Calu3 (cell line): ENCODE measurements around the gene KDF1. TPM values are rescaled to one million over a fixed set of nuclear protein-coding genes. Genes with fewer than 3 reads are reported as not detected.

Experiments
- BruUV-seq: library from RNA; stranded (reverse); fragments of 400-500 nt; replicated peaks from 2 replicates; lab custom pipeline; 2021; lab: Mats Ljungman, UMichigan
- CTCF ChIA-PET: fragments of 300-600 bp; sonication (Branson Sonifier 250); formaldehyde crosslinking; loops from one replicate; lab custom pipeline; 2022; ENCODE audit warnings: antibody characterized with exemption; lab: Charles Lee
- DNase-seq: peaks from one replicate; pipeline ENCODE4 v3.0.0; 2022
- H3K27ac Mint-ChIP-seq: one replicate; pipeline ENCODE4 v1.8.0; 2022; ENCODE audit warnings: mixed read lengths; ENCODE audit not compliant: unreplicated experiment
- H3K27me3 Mint-ChIP-seq: one replicate; pipeline ENCODE4 v1.8.0; 2022; ENCODE audit warnings: mixed read lengths; ENCODE audit not compliant: unreplicated experiment
- H3K36me3 Mint-ChIP-seq: one replicate; pipeline ENCODE4 v1.8.0; 2022; ENCODE audit warnings: mild to moderate bottlenecking, moderate library complexity, mixed read lengths; ENCODE audit not compliant: insufficient read depth, unreplicated experiment
- H3K4me1 Mint-ChIP-seq: one replicate; pipeline ENCODE4 v1.8.0; 2022; ENCODE audit warnings: mild to moderate bottlenecking, low read depth, mixed read lengths; ENCODE audit not compliant: unreplicated experiment
- H3K4me3 Mint-ChIP-seq: one replicate; pipeline ENCODE4 v1.8.0; 2022; ENCODE audit warnings: mild to moderate bottlenecking, low read depth, moderate library complexity, mixed read lengths; ENCODE audit not compliant: unreplicated experiment
- H3K9me3 Mint-ChIP-seq: one replicate; pipeline ENCODE4 v1.8.0; 2022; ENCODE audit warnings: low read depth, mixed read lengths; ENCODE audit not compliant: unreplicated experiment
- CTCF ChIP-seq: fragments of 200-600 bp; IDR thresholded peaks from one replicate; pipeline ENCODE4 v1.8.0; 2022; ENCODE audit warnings: antibody characterized with exemption; ENCODE audit not compliant: unreplicated experiment
- intact Hi-C: fragments of 100-400 bp; cut with micrococcal nuclease; formaldehyde crosslinking; loops from one replicate; pipeline ENCODE4 v1.10.0; 2022; ENCODE audit not compliant: unreplicated experiment
- total RNA-seq: library from RNA; stranded (reverse); gene quantifications from 2 replicates; pipeline ENCODE4 v1.2.3, GENCODE V29; 2022

The KDF1 gene
- total RNA-seq, 1 experiment from 2014 or later, result 18.9 TPM

GRCh38 chr1:26983863-26984262 is 23.6 kb upstream of the KDF1 start:
- Mint-ChIP-seq H3K4me1 (peaks cover 30% of the 10 kb centered on the region), H3K27ac (no peak overlapping the region), H3K4me3 (no peak overlapping the region), H3K9me3 (no peaks in the 10 kb centered on the region), H3K36me3 (no peaks in the 10 kb centered on the region), H3K27me3 (no peaks in the 10 kb centered on the region)
- BruUV-seq, result no TSS peak
- DNase-seq, result no peak
- intact Hi-C loops, result no loop called here
- CTCF ChIA-PET, result no interaction called here
- no peak for TF ChIP-seq CTCF

GRCh38 chr1:26981146-26981846 is 21.0 kb upstream of the KDF1 start:
- CTCF ChIA-PET, result no interaction called here
- intact Hi-C loops, result no loop called here

GRCh38 chr1:26978901-26979300 is 18.6 kb upstream of the KDF1 start:
- CTCF ChIA-PET, result no interaction called here
- TF ChIP-seq CTCF, result no peak
- intact Hi-C loops, result no loop called here
- Mint-ChIP-seq H3K4me3 (no peak overlapping the region), H3K27me3 (no peaks in the 10 kb centered on the region), H3K27ac (no peak overlapping the region), H3K36me3 (no peaks in the 10 kb centered on the region), H3K9me3 (no peaks in the 10 kb centered on the region), H3K4me1 (peaks cover 27% of the 10 kb centered on the region)
- no TSS peak for BruUV-seq
- DNase-seq, result no peak

More at GRCh38 chr1:26981146-26981846, 21.0 kb upstream of the KDF1 start:
- TF ChIP-seq CTCF, result no peak
- Mint-ChIP-seq H3K27ac (peak overlapping the region; percentile 34), H3K9me3 (no peaks in the 10 kb centered on the region), H3K4me1 (peaks cover 32% of the 10 kb centered on the region), H3K36me3 (no peaks in the 10 kb centered on the region), H3K4me3 (no peak overlapping the region), H3K27me3 (no peaks in the 10 kb centered on the region)
- no peak for DNase-seq
- BruUV-seq, result no TSS peak

- TF ChIP-seq CTCF, result no peak
- DNase-seq, result no peak
- no peaks in the 10 kb centered on the region for H3K9me3 Mint-ChIP-seq
- H3K27ac Mint-ChIP-seq, result no peak overlapping the region
- intact Hi-C loops, result no loop called here
- no peaks in the 10 kb centered on the region for H3K27me3 Mint-ChIP-seq
- H3K4me1 Mint-ChIP-seq, result peaks cover 23% of the 10 kb centered on the region
- H3K36me3 Mint-ChIP-seq, result no peaks in the 10 kb centered on the region
- BruUV-seq, result no TSS peak
- CTCF ChIA-PET, result interaction anchor here (0.7 kb wide), 1 partner anchor 12 kb away, joined by 9 read pairs; no protein-coding TSS in a partner anchor
- no peak overlapping the region for H3K4me3 Mint-ChIP-seq
Observed at GRCh38 chr1:26976621-26977510, 16.6 kb upstream of the KDF1 start.
